ENCODE data around the gene DDX54.

Gene DDX54

DNA sequence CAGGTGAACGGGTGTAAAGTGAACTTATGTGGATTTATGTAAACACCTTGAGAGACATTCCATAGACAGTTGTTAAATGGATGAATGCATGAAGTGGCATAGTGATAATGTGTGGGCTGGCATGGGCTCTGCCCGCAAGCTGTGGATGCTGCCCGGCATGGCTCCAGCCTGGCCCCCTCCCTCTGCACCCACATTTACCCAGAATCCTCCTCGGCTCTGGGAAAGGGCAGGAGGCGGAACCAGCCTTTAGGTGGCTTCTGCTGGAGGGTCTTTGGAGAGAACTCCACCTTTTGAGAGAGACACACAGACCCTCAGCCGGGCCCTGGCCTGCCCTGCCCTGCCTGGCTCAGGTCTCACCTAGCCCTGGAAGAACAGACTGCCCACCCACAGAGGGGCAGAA is 68.4 kb downstream of the DDX54 start:
- no peak for DNase-seq (ENCODE audit: low read depth)

DNA sequence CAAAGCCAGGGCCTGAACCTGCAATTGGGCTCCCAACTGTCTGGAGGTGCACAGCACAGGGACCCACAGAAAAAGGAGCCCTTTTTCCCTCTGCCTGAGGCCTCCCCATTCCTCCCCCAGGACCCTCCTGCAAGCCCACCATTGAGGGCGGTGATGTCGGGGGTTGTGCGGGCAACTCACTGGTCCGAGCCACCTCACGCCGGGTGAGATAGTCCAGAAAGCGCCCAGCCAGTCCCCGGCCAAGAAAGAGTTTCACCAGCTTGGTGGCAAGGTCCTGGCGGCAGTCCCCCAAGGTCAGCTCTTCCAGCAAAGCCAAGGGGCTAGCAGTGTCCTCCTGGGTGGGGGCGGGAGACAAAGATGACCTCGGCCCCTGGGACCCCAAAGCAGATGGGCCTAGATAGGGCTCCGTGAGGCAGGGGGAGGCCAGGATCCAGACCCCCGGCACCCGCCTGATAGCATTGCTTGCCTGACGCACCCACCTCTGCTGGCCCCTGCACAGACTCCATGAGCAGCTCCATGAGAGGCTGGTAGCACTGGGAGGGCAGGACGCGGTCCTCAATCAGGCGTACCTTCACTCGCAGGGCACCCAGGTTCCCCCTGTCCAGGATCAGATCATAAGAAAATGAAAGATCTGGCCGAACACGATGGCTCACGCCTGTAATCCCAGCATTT is 69.7 kb downstream of the DDX54 start:
- DNase-seq (ENCODE audit: low read depth) = no peak

DNA sequence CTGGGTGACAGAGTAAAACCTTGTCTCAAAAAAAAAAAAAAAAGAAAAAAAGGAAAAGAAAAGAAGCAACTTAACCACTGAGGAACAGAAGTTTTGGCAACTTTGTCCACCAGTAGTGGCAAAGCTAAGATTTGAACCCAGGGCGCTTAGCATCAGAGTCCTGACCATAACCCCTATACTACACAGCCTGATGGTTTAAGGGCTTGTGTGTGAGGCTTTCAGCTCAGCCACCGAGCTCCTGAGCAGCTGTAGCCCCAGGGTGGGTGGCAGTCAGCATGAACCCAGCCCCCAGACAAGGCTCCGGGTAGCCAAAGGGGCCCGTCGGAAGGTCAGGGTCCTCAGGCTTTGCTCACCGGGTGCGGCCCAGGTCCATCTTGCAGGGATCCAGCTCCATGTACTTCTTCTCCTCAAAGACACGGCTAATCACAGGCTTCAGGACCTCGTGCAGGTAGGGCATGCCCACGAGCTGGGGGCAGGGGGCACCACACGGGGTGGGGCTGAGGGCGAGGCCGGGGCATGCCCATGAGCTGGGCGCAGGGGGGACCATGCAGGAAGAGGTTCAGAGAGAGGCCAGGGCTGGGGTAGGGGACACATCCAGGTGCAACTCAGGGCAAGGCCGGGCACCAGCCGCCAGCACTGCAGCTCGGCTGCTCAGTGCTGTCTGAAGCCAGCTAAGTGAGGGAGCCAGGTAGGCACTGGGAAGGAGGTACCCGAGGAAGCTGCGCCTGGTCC is 70.7 kb downstream of the DDX54 start:
- DNase-seq (ENCODE audit: low read depth) = no peak

DNA sequence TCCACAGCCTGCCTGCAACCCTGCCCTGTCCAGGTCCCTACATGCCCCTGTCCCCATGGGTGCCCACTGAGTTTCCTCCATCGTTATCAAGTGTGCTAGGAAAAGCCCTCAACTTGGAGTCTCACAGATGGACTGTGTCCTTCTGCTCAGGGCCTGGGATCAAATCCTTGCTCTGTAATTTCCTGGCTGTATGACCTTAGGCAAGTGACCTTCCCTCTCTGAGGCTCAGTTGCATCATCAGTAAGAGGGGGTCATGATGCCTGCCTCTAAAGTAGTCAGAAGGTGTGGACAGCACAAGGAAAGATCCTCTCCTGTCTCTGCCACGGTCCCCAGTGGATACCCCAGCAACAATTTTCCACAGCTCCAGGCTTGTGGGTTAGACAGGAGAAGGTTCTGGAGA is 71.9 kb downstream of the DDX54 start:
- no peak for DNase-seq (ENCODE audit: low read depth)

DNA sequence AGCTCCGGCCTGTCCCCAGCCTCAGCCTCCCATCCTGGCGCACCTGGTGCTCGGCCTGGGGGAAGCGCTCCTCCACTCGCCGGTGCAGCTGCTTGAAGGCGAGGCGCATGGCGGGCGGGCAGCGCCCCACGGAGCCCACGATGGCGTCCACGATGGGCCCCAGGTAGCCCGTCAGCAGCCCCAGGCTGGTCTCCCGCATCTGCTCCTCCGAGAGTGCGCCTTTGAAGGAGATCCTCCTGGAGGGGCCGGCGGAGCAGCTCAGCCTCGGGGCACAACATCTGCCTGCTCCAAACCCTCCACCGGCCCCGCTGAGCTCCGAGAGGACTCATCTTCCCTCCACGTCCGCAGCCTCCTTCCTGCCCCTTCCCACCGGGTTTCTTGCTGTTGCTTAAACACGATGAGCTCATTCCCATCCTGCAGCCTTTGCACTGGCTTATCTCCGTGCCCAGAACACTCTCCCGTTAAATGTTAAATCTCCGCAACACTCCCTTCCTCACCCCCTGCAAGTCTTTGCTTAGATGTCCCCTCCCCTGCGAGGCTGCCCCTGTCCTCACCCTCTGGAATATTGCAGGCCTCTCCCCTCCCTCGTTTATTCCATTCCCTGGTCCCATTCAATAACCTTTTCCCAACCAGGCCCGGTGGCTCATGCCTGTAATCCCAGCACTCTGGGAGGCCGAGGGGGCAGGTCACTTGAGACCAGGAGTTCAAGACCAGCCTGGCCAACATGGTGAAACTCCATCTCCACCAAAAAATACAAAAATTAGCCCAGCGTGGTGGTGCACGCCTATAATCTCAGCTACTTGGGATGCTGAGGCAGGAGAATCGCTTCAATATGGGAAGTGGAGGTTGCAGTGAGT is 73.0 kb downstream of the DDX54 start:
- DNase-seq (ENCODE audit: low read depth) = no peak

DNA sequence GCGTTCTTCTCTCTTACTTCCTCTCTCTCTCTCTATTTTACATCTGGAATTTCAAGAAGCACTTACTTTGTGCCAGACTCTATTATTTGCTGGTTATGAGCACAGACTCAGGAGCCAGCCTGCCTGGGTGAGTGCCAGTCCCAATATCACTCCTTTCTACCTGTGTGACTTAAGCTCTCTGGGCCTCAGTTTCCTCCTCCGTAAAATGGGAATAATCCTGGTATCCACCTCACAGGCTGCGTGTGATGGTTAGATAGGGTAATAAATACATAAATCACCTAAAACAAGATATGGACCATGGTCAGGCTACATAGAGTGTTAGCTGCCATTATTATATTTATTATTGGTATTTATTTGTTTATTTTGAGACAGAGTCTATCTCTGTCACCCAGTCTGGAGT is 74.0 kb downstream of the DDX54 start:
- DNase-seq (ENCODE audit: low read depth) = no peak

DNA sequence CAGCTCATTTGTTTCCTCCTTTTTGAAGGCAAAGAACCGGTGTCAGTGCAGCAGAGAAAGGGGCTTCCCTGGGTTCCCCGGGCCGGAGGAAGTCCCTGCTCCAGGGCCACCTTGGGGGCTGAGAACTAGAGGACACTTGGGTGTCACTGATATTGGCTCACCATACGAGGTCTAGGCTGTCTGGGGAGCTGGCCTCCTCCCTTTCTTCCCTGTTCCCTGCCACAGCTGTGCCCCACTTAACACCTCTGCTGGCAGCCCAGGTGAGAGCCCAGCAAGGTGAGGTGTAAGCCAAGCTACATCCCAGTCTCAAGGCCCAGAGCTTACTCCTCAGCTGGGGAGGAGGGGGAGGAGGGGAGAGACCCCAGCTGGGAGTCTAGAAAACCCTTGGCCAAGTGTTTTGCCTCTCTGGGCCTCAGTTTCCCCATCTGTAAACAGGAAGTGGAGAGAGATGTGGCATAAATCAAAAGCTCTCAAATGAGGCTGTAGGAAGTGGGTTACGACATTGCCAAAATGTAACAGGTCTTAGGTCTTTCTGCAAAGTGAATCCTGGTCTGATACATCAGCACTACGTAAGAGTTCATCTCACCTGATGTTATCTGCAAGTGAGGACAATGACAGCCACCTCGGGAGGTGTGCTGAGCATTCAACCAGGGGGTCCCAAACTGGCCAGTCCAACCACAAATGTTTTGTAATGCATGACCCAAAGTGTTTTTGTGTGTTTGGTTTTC is 75.2 kb downstream of the DDX54 start:
- no peak for DNase-seq (ENCODE audit: low read depth)

DNA sequence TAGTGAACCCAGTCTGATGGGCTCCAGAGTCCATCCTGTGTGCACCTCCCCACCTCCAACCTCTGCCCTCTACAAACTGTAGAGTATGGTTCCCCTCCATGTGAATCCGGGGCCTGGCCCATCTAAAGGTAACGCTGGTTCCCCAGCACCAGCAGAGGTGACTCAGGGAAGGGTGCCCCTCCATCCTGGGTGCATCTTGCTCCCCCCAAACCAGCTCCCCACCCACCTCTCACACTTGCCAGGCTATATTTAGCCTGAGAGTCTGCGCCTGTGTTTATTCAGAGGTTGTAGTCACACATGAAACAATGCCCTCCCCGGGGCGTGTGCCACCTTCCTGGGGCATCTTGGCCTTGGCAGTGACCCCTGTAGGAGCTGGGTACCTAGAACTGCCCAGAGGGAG is 75.9 kb downstream of the DDX54 start:
- DNase-seq (ENCODE audit: low read depth) = no peak

DNA sequence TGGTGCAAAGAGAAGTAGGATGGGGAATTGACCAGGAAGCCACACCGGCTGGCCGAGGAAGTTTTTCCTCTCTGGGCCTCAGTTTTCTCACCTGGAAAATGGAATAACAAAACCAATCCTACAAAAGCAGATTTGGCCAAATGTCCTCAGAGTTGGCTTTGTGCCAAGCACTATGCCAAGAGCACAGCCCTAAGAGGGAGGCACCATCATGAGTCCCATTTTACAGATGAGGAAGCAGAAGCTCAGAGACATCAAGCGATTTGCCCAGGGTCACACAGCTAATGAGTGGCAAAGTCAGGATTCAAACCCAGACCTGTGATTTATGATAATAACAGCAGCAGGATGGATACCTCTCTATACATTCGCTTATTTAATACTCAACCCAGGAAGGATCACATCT is 77.0 kb downstream of the DDX54 start:
- no peak for DNase-seq (ENCODE audit: low read depth)
